Trophoblast cell (in vitro differentiated cells and primary cell): ENCODE results near the gene XKR7.

Source experiments
- DNase-seq, 2 donors: peaks; one replicate each; pipeline ENCODE4 v3.0.0-alpha.2; 2016
- H2AFZ ChIP-seq: 2 replicates; pipeline ENCODE4 v1.6.1; 2013; ENCODE audit warnings: low read length, moderate library complexity, mild to moderate bottlenecking; ENCODE audit not compliant: insufficient read depth, poor library complexity
- H2AK5ac ChIP-seq: 2 replicates; pipeline ENCODE4 v1.6.1; 2013; ENCODE audit warnings: mild to moderate bottlenecking, low read length
- H2BK120ac ChIP-seq: 2 replicates; pipeline ENCODE4 v1.6.1; 2013; ENCODE audit warnings: low read length, mild to moderate bottlenecking, moderate library complexity; ENCODE audit not compliant: insufficient read depth, poor library complexity
- H2BK12ac ChIP-seq: 2 replicates; pipeline ENCODE4 v1.6.1; 2013; ENCODE audit warnings: mild to moderate bottlenecking, low read length, moderate library complexity
- H2BK5ac ChIP-seq: 2 replicates; pipeline ENCODE4 v1.6.1; 2013; ENCODE audit warnings: low read length, low read depth, moderate library complexity, mild to moderate bottlenecking; ENCODE audit not compliant: poor library complexity
- H3K14ac ChIP-seq: 2 replicates; pipeline ENCODE4 v1.6.1; 2013; ENCODE audit warnings: mild to moderate bottlenecking, low read length
- H3K18ac ChIP-seq: 2 replicates; pipeline ENCODE4 v1.6.1; 2013; ENCODE audit warnings: mild to moderate bottlenecking, low read length
- H3K23ac ChIP-seq: 2 replicates; pipeline ENCODE4 v1.6.1; 2013; ENCODE audit warnings: low read length
- H3K27ac ChIP-seq: 2 replicates; pipeline ENCODE4 v1.5.1; 2013; ENCODE audit warnings: low read depth, mild to moderate bottlenecking, inconsistent platforms, low read length, moderate library complexity
- H3K27me3 ChIP-seq: 2 replicates; pipeline ENCODE4 v1.6.1; 2013; ENCODE audit warnings: inconsistent platforms, mild to moderate bottlenecking, low read length, moderate library complexity; ENCODE audit not compliant: insufficient read depth
- H3K36me3 ChIP-seq, 2 experiments: 1 replicate in 1 of 2; 2 replicates in 1 of 2; pipeline ENCODE4 v1.6.1; 2013; ENCODE audit warnings: low read length in 2 of 2, mild to moderate bottlenecking in 2 of 2, moderate library complexity in 1 of 2; ENCODE audit not compliant: insufficient read depth in 2 of 2, control insufficient read depth in 1 of 2
- H3K4ac ChIP-seq: 2 replicates; pipeline ENCODE4 v1.6.1; 2013; ENCODE audit warnings: low read depth, mild to moderate bottlenecking, low read length, moderate library complexity
- H3K4me1 ChIP-seq, 2 experiments: 1 replicate in 1 of 2; 2 replicates in 1 of 2; pipeline ENCODE4 v1.6.1; 2013; ENCODE audit warnings: low read length in 2 of 2, mild to moderate bottlenecking in 2 of 2, moderate library complexity in 1 of 2; ENCODE audit not compliant: insufficient read depth in 2 of 2, control insufficient read depth in 1 of 2
- H3K4me2 ChIP-seq: 2 replicates; pipeline ENCODE4 v1.6.1; 2013; ENCODE audit warnings: inconsistent platforms, mild to moderate bottlenecking, low read length, moderate library complexity
- H3K4me3 ChIP-seq: 2 replicates; pipeline ENCODE4 v1.5.1; 2013; ENCODE audit warnings: mild to moderate bottlenecking, low read depth, low read length, inconsistent platforms
- H3K79me1 ChIP-seq: one replicate; pipeline ENCODE4 v1.6.1; 2013; ENCODE audit warnings: low read length
- H3K79me2 ChIP-seq: 2 replicates; pipeline ENCODE4 v1.6.1; 2013; ENCODE audit warnings: low read length, mild to moderate bottlenecking; ENCODE audit not compliant: control insufficient read depth, insufficient read depth, poor library complexity
- H3K9ac ChIP-seq: 2 replicates; pipeline ENCODE4 v1.6.1; 2013; ENCODE audit warnings: mild to moderate bottlenecking, low read length
- H3K9me3 ChIP-seq: 2 replicates; pipeline ENCODE4 v1.6.1; 2013; ENCODE audit warnings: low read depth, mild to moderate bottlenecking, control low read depth, inconsistent platforms, low read length; ENCODE audit not compliant: insufficient read depth
- H4K12ac ChIP-seq: 2 replicates; pipeline ENCODE4 v1.6.1; 2013; ENCODE audit warnings: low read depth, mild to moderate bottlenecking, low read length, moderate library complexity
- H4K8ac ChIP-seq: 2 replicates; pipeline ENCODE4 v1.6.1; 2013; ENCODE audit warnings: low read depth, mild to moderate bottlenecking, low read length, moderate library complexity
- H4K91ac ChIP-seq: one replicate; pipeline ENCODE4 v1.6.1; 2013; ENCODE audit warnings: low read depth, mild to moderate bottlenecking, low read length, moderate library complexity
- WGBS: extraction: QIAGEN DNeasy Blood & Tissue Kit; methylation state at CpG from one replicate; pipeline ENCODE4 v1.1.7; 2013; ENCODE audit warnings: missing lambda C conversion rate; ENCODE audit not compliant: insufficient read length, insufficient coverage; ENCODE audit errors: extremely low coverage; 5-methylcytosine and 5-hydroxymethylcytosine counted together

Gene XKR7

DNA sequence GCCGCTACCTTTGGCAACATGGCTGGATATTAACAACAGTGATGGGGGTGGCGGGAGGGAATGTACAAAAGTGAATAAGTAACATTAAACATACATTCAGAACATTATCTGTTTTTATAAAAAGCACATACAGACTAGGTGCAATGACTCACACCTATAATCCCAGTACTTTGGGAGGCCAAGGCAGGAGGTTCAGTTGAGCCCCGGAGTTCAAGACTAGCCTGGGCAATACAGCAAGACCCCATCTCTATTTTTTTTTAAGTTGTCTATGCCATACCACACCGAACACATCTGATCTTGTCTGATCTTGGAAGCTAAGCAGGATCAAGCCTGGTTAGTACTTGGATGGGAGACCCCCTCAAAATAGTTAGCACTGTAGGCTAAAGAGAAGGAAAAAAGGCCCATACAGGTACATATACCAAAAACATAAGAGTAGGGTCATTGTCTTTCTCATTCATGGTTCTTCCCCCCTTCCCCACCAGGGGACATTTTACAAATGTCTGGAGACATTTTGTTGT is 82.4 kb downstream of the XKR7 start:
- no peak overlapping the region for H3K23ac ChIP-seq
- no peaks in the 10 kb centered on the region for H3K79me2 ChIP-seq
- no peak overlapping the region for H3K14ac ChIP-seq
- H4K8ac ChIP-seq = no peak overlapping the region
- no peak overlapping the region for H2BK12ac ChIP-seq
- no peak overlapping the region for H3K9ac ChIP-seq
- no peak overlapping the region for H4K91ac ChIP-seq
- H3K4me1 ChIP-seq = peaks cover 6% of the 10 kb centered on the region in 2 experiments
- no CpG with 5 or more reads among the region's 4 CpGs for WGBS
- H2BK5ac ChIP-seq = no peak overlapping the region
- no peaks in the 10 kb centered on the region for H3K79me1 ChIP-seq
- H3K4ac ChIP-seq = no peak overlapping the region
- no peak overlapping the region for H3K4me3 ChIP-seq
- H3K4me2 ChIP-seq = no peak overlapping the region
- no peak overlapping the region for H2AK5ac ChIP-seq
- H3K9me3 ChIP-seq = peaks cover 5% of the 10 kb centered on the region
- H4K12ac ChIP-seq = no peak overlapping the region
- DNase-seq = no peak
- H2AFZ ChIP-seq = no peak overlapping the region
- no peak overlapping the region for H2BK120ac ChIP-seq
- no peaks in the 10 kb centered on the region for H3K36me3 ChIP-seq
- no peak overlapping the region for H3K27ac ChIP-seq
- no peak overlapping the region for H3K18ac ChIP-seq
- H3K27me3 ChIP-seq = peaks cover 40% of the 10 kb centered on the region

DNA sequence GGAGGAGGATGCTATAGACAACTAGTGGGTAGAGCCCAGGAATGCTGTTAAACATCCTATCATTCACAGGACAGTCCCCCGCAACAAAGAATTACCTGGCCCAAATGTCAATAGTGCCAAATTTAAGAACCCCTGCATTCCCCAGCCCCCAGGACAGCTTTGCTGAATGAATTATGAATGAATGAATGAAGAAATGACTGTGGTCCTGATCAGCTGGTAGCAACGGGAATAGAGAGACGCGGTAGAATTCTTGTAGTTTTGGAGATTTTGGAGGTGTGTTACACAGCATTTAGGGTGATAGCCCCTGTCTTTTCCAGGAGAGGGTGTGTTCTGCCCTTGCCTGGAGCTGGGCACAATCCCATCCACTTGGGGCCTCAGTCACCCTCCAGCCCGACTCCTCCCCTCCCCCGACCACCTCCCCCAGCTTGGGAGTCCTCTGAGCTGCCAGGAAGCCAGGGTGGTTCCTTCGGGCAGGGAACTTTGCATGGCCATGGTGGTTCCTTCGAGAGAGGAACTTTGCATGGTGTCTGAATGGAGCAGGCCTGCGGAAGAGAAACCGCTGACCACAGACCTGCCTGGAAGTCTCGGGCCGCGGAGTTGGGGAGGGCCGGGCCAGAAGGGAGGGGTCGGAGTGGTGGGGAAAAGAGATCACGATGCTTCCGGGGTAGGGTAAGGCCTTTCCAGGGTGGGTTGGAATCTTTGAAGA is 83.1 kb downstream of the XKR7 start:
- H2AK5ac ChIP-seq = no peak overlapping the region
- H3K27ac ChIP-seq = no peak overlapping the region
- H2BK120ac ChIP-seq = no peak overlapping the region
- H3K79me2 ChIP-seq = no peaks in the 10 kb centered on the region
- H3K4ac ChIP-seq = no peak overlapping the region
- H3K4me1 ChIP-seq = peaks cover 6% of the 10 kb centered on the region in 2 experiments
- no peak overlapping the region for H2BK5ac ChIP-seq
- DNase-seq = peak in 1 of 2 donors; percentile 18
- H3K9me3 ChIP-seq = peaks cover 5% of the 10 kb centered on the region
- H4K91ac ChIP-seq = no peak overlapping the region
- H2BK12ac ChIP-seq = no peak overlapping the region
- H3K4me3 ChIP-seq = no peak overlapping the region
- H3K23ac ChIP-seq = no peak overlapping the region
- H4K8ac ChIP-seq = no peak overlapping the region
- H3K79me1 ChIP-seq = no peaks in the 10 kb centered on the region
- H3K4me2 ChIP-seq = peak overlapping the region; percentile 17
- H2AFZ ChIP-seq = no peak overlapping the region
- no peaks in the 10 kb centered on the region for H3K36me3 ChIP-seq
- no peak overlapping the region for H3K18ac ChIP-seq
- H3K9ac ChIP-seq = no peak overlapping the region
- H3K14ac ChIP-seq = no peak overlapping the region
- H3K27me3 ChIP-seq = peaks cover 40% of the 10 kb centered on the region
- H4K12ac ChIP-seq = no peak overlapping the region
- no CpG with 5 or more reads among the region's 17 CpGs for WGBS

DNA sequence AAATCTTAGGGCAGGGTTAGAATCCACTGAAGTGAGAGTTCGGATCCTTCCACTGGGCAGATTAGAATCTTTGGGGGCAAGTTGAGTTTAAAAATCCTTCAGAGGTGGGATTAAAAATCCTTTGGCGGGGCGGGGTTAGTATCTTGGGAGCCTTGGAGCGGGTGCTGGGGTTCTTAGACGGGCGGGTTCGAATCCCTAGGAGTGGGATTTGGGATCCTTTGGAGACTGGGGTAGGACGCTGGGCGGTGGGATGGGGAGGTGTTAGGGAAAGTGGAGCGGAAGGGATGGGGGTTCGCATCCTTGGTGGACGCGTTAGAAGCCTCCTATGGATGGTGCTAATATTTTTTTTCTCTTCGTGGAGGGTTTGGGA is 83.8 kb downstream of the XKR7 start:
- H3K9ac ChIP-seq = no peak overlapping the region
- no peak overlapping the region for H3K14ac ChIP-seq
- H4K91ac ChIP-seq = no peak overlapping the region
- H2BK120ac ChIP-seq = no peak overlapping the region
- no peak overlapping the region for H2BK5ac ChIP-seq
- H3K79me2 ChIP-seq = no peaks in the 10 kb centered on the region
- no peak overlapping the region for H2BK12ac ChIP-seq
- DNase-seq = no peak
- H3K4me3 ChIP-seq = no peak overlapping the region
- no peak overlapping the region for H2AFZ ChIP-seq
- no CpG with 5 or more reads among the region's 14 CpGs for WGBS
- peaks cover 6% of the 10 kb centered on the region in 2 experiments for H3K4me1 ChIP-seq
- H3K36me3 ChIP-seq = no peaks in the 10 kb centered on the region
- peaks cover 5% of the 10 kb centered on the region for H3K9me3 ChIP-seq
- no peak overlapping the region for H2AK5ac ChIP-seq
- no peaks in the 10 kb centered on the region for H3K79me1 ChIP-seq
- H4K12ac ChIP-seq = no peak overlapping the region
- no peak overlapping the region for H3K18ac ChIP-seq
- H3K23ac ChIP-seq = no peak overlapping the region
- peaks cover 40% of the 10 kb centered on the region for H3K27me3 ChIP-seq
- H3K27ac ChIP-seq = no peak overlapping the region
- H3K4ac ChIP-seq = no peak overlapping the region
- no peak overlapping the region for H4K8ac ChIP-seq
- peak overlapping the region; percentile 44 for H3K4me2 ChIP-seq

DNA sequence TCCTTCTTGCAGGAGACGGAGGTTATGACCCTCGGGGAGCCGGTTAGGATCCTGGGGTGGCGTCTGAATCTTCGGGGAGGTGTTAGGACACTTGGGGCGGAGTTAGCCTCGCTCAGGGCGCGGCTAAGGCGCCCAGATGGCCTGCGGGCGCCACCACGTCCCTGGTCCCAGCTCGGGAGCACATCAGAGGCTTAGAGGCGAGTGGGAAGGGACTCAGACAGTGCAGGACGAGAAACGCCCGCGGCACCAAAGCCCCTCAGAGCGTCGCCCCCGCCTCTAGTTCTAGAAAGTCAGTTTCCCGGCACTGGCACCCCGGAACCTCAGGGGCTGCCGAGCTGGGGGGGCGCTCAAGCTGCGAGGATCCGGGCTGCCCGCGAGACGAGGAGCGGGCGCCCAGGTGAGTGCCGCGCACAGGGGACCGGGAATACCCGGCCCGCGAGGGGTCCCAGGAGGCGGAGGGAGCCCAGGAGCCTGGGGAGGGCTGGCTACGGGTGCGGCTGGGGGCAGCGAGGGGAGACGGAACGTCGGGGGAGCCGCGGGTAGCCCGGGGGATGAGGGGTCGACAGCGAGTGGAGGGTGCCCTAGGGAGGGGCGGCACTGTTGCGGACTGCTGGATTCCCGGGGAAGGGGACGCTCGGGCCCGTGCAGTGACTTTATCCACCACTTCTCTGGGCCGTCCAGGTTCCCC is 84.3 kb downstream of the XKR7 start, which contains the start of gene HCK:
Gene HCK, plus strand, starts transcription at position 153 of the 688 bp plus-strand sequence.
- H3K27me3 ChIP-seq = peaks cover 40% of the 10 kb centered on the region
- H2BK12ac ChIP-seq = no peak within 1 kb of the TSS
- no peak within 1 kb of the TSS for H4K12ac ChIP-seq
- no peaks in the 10 kb centered on the region for H3K79me2 ChIP-seq
- no peak within 1 kb of the TSS for H4K8ac ChIP-seq
- H3K4me3 ChIP-seq = no peak within 1 kb of the TSS
- no peak within 1 kb of the TSS for H3K23ac ChIP-seq
- H2AK5ac ChIP-seq = no peak within 1 kb of the TSS
- H3K4me2 ChIP-seq = peak within 1 kb of the TSS; percentile 44
- no peak within 1 kb of the TSS for H3K9ac ChIP-seq
- H3K27ac ChIP-seq = no peak within 1 kb of the TSS
- H3K18ac ChIP-seq = no peak within 1 kb of the TSS
- H3K9me3 ChIP-seq = peaks cover 5% of the 10 kb centered on the region
- H3K14ac ChIP-seq = no peak within 1 kb of the TSS
- no peaks in the 10 kb centered on the region for H3K36me3 ChIP-seq
- peak within 1 kb of the TSS; percentile 18 for H2AFZ ChIP-seq
- H3K79me1 ChIP-seq = no peaks in the 10 kb centered on the region
- no peak within 1 kb of the TSS for H2BK120ac ChIP-seq
- DNase-seq = peak in 1 of 2 donors; percentile 41
- H4K91ac ChIP-seq = no peak within 1 kb of the TSS
- peaks cover 6% of the 10 kb centered on the region in 2 experiments for H3K4me1 ChIP-seq
- WGBS = no CpG with 5 or more reads among the region's 58 CpGs
- no peak within 1 kb of the TSS for H3K4ac ChIP-seq
- H2BK5ac ChIP-seq = no peak within 1 kb of the TSS
